HFF-Myc (cell line): Measurements from ENCODE around the gene WDR7.

Experiments used
- DNase-seq: peaks from one replicate; pipeline ENCODE4 v3.0.0-alpha.2; 2011; ENCODE audit warnings: low read depth; ENCODE audit errors: extremely low read depth
- H3K4me3 ChIP-seq: replicated peaks from 2 replicates; pipeline ENCODE4 v1.5.1; 2011; ENCODE audit warnings: low read depth, mild to moderate bottlenecking, control low read depth, low read length
- TF ChIP-seq, protein P1 (sequence below): IDR thresholded peaks from 2 replicates; pipeline ENCODE4 v1.5.1; 2012; ENCODE audit warnings: mild to moderate bottlenecking, low read depth, low read length, control low read depth; ENCODE audit errors: missing control alignments

Gene WDR7

DNA sequence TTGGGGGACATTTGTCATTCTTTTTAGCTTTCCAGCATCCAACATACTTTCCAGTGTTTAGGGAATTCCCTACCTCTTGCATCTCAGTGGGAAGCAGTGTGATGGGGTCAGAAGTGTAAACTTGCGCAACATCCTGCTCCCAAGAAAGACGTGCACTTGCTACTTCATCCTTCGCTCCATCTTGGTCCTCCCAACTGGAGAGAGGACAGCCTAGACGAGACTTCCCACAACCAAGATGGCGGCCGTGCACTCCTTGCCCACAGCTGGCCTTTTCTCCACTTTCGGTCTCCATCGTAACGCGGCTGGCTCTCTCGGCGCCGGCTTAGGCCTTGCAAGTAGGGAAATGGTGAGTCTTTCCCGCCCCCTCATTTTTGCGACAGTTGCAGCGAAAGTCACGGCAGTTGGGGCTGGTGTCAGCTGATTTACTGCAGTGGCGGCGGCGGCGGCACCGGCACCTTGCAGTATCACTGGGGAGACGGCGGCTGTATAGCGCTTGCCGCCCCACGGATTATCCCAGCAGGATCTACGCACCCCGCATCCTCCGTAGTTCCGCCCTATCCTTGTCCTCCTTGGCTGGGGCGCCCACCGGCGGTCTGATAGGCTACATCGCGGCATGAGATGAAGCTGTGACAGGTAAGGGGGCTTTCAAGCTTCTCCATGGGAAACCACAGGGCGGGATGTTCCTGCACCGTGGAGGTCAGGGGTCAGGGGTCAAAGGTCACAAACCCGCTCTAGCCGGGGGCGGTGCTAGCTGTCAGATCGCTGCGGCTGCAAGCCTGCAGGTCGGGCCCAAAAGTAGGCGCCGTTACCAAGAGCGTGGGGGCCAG is at the start of gene WDR7:
TSS of gene WDR7 (plus strand) at position 416 of the 827 bp plus-strand sequence. CDS start 21,157 bp downstream, outside the sequence.
- DNase-seq: peak; percentile 96
- H3K4me3 ChIP-seq: peak within 1 kb of the TSS; percentile 70
- TF ChIP-seq, protein P1, sequence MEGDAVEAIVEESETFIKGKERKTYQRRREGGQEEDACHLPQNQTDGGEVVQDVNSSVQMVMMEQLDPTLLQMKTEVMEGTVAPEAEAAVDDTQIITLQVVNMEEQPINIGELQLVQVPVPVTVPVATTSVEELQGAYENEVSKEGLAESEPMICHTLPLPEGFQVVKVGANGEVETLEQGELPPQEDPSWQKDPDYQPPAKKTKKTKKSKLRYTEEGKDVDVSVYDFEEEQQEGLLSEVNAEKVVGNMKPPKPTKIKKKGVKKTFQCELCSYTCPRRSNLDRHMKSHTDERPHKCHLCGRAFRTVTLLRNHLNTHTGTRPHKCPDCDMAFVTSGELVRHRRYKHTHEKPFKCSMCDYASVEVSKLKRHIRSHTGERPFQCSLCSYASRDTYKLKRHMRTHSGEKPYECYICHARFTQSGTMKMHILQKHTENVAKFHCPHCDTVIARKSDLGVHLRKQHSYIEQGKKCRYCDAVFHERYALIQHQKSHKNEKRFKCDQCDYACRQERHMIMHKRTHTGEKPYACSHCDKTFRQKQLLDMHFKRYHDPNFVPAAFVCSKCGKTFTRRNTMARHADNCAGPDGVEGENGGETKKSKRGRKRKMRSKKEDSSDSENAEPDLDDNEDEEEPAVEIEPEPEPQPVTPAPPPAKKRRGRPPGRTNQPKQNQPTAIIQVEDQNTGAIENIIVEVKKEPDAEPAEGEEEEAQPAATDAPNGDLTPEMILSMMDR: no peak

DNA sequence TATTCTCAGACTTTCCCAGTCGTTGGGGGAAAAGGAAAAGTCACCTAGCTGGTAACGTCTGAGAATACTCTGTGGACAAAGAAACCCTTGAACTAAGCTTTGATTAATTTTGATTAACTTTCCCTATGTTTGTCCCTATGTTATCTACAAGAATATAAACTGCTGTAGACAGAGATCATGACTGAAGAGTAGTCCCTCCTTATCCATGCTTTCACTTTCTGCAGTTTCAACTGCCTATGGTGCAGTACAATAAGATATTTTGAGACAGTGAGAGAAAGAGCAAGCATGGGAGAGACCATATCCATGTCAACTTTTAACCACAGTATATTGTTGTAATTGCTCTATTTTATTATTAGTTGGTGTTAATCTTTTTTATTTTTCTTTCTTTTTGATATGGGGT is 44.5 kb upstream of the WDR7 start:
- no peak overlapping the region for H3K4me3 ChIP-seq
- DNase-seq: no peak
- TF ChIP-seq, protein P1: no peak

DNA sequence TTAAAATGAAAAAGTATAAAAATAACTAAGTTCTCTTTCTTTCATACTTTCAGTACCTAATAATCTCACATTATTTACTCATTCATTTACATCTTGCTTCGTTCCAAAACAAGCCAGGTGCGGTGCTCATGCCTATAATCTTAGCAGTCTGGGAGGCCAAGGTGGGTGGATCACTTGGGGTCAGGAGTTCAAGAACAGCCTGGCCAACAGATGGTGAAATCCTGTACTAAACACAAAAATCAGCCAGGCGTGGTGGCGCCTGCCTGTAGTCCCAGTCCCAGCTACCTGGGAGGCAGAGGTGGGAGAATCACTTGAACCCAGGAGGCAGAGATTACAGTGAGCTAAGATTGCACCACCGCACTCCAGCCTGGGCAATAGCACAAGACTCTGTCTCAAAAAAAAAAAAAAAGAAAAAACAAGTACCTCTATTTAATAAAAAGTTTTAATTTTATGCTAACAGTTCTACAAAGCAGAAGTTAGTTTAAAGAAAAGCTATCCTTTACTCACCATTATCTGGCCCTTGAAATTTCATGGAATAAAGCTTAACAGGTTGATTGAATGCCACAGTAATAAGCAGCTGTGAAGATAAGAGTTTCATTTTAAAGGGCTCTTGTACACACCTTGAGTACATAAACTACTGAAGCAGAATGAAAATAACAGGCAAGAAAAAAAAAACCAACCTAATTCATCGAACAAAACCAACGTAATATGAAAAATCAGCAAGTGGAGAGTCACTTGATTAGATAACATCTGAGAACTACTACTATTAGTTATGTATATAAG is 35.2 kb upstream of the WDR7 start:
- TF ChIP-seq, protein P1: no peak
- no peak overlapping the region for H3K4me3 ChIP-seq
- DNase-seq: no peak

DNA sequence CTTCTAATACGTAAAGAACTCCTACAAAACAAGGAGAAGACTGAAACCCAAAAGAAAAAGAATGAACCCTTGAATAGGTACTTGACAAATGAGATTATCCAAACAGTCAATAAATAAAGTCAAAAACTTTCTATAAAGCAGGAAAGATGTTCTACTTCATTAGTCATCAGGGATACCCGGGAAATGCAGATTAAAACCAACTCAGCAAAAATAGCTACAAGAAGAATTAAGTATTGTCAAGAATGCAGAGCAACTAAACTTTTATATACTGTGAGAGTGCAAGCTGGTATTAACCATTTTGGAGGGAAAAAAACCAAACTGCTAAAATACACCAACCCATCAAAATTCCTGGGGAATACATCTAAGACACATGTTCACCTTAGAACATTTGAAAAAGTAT is 23.2 kb upstream of the WDR7 start:
- DNase-seq: no peak
- TF ChIP-seq, protein P1: no peak
- H3K4me3 ChIP-seq: no peak overlapping the region

DNA sequence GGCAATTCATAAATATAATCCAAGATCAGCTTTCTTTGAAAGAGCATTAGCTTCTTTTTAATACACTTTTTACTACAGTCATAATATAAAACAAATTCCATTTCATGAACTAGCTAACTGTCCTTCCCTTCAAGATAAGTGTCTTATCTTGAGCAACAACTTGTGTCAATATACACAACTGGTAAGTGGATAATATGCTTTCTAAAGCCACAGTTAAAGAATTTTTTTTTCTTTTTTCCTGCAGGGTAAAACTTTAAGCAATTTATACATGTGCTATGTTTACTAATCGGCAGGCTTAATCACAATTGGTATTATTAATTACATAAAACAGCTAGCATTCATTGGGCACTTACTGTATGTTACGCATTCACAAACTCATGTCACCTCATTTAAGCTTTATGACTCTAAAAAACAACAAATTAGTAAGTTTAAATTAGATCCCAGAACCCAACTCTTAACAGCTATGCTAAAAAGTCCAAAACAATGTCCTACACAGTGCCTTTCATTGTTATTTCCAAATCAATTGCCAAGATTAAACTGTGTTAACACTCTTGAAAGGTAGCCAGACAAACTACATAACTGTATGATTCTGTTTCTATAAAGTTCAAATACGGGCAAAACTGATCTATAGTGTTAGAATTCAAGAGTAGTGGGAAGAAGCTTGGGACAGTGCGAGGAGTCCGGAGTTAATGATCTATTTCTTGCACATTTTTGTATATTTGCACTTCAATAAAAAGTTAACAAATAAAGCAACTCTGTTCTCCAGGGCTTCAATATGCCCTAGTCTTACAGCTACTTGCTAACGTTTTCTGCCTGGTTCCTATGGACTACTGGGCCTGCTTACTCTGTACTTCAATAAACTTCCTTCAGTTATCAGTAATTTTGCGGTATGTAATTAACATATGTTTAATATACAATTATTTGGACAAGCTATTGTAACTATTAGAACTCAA is 18.8 kb upstream of the WDR7 start:
- DNase-seq: no peak
- H3K4me3 ChIP-seq: no peak overlapping the region
- TF ChIP-seq, protein P1: no peak

DNA sequence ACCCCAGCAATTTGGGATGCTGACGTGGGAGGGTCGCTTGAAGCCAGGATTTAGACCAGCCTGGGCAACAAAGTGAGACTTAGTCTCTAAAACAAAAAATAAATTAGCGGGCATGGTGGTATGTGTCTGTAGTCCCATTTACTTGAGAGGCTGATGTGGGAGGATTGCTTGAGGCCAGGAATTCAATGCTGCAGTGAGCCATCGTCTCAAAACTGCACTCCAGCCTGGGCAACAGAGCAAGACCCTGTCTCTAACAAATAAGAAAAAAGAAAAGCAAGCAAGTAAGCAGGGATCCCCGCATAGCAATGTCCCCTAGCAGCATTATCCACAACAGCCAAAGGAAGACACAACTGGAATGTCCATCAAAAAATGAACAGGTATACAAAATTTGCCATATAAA is 16.2 kb upstream of the WDR7 start:
- no peak for DNase-seq
- no peak overlapping the region for H3K4me3 ChIP-seq
- TF ChIP-seq, protein P1: no peak
